Psoas muscle (tissue), 8 donors: ENCODE data around the gene SCNN1G. TPM values are rescaled to one million over a fixed set of nuclear protein-coding genes. Genes with fewer than 3 reads are reported as not detected.

Experiments
- ATAC-seq, 4 donors: fragments of 200-7000 bp; cut with Tn5 transposase; one replicate each; pipeline ENCODE4 v1.9.1; 2020; ENCODE audit warnings: moderate library complexity in 3 of 4, mild to moderate bottlenecking in 2 of 4
- DNase-seq, 2 donors: peaks; one replicate each; pipeline ENCODE4 v3.0.0-alpha.2; 2020
- H3K27ac ChIP-seq: fragments of 200-600 bp; one replicate; pipeline ENCODE4 v1.8.0; 2022
- H3K27me3 ChIP-seq, 3 donors: fragments of 200-600 bp in 1 of 3; one replicate each; pipeline versions ENCODE4 v1.6.1 to v1.8.0; 2013 to 2022; ENCODE audit warnings: low read length in 2 of 3, mild to moderate bottlenecking in 2 of 3, moderate library complexity in 1 of 3; ENCODE audit not compliant: insufficient read depth in 3 of 3
- H3K36me3 ChIP-seq, 2 donors: fragments of 200-600 bp in 1 of 2; one replicate each; pipeline versions ENCODE4 v1.6.1 to v1.8.0; 2013 to 2022; ENCODE audit warnings: low read depth in 1 of 2, mild to moderate bottlenecking in 1 of 2, moderate library complexity in 1 of 2; ENCODE audit not compliant: insufficient read depth in 1 of 2
- H3K4me1 ChIP-seq: fragments of 200-600 bp; one replicate; pipeline ENCODE4 v1.8.0; 2022
- H3K4me3 ChIP-seq: fragments of 200-600 bp; one replicate; pipeline ENCODE4 v1.8.0; 2022; ENCODE audit warnings: mild to moderate bottlenecking
- H3K9me3 ChIP-seq: fragments of 200-600 bp; one replicate; pipeline ENCODE4 v1.8.0; 2022
- WGBS, 3 donors: extraction: QIAGEN DNeasy Blood & Tissue Kit; methylation state at CpG; one replicate each; pipeline versions ENCODE4 v1.1.6 to v1.1.7; 2013; 5-methylcytosine and 5-hydroxymethylcytosine counted together
- intact Hi-C, 2 donors: fragments of 100-400 bp; cut with DNase I; formaldehyde crosslinking; loops; one replicate each; pipeline versions ENCODE4 v1.11.0 to v1.14.2; 2022
- polyA plus RNA-seq, 3 donors: library from polyadenylated mRNA; stranded (reverse); fragments of 200-250 nt; gene quantifications; one replicate each; pipeline ENCODE4 v1.2.3, GENCODE V29; 2013
- total RNA-seq, 4 donors: library from RNA; stranded (reverse); fragmentation: NEBNext Ultra II Directional in 2 of 4; extraction: Animal tissue kit (Norgen Biotek cat#: 25700) in 2 of 4; gene quantifications; one replicate each; pipeline versions ENCODE4 v1.2.1 to v1.2.4, GENCODE V29; 2021 to 2023
- TF ChIP-seq, protein P1 (sequence below): fragments of 200-600 bp; IDR thresholded peaks from one replicate; pipeline ENCODE4 v1.8.0; 2022; ENCODE audit warnings: antibody characterized with exemption
- donor health status: healthy with polysubstance abuse.
- donor health status: DM: no; HTN: no; CAD: no; lungs with moderate emphysema.
- donor health status: Bipolar disorder and iron deficiency.
- donor health status: healthy.
- donor health status: DM: yes; HTN: yes; CAD: no.
- donor health status: DM: no; HTN: no; CAD: no.
- donor health status: DM: no; HTN: no; CAD: no.
- donor health status: DM: yes; HTN: yes; CAD: no.

The SCNN1G gene
- total and polyA plus RNA-seq, 7 donors = 0.01 to 0.08 TPM; not detected in 5

DNA sequence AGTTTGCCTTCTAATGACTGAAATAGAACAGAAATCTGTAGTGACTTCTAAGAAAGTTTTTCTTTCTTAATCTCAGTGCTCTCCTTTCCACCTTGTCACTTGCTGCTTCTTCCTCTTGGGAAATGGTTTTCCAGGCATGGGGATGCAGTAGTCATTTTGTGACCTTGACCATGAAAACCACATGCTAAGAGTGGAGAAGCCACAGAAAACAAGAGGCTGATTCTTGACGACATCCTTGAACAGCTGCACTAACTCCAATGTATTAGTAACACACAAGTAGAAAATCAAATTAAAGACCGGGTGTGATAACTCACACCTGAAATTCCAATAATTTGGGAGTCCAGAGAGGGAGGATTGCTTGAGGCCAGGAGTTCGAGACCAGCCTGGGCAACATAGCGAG is 17.8 kb upstream of the SCNN1G start:
- peaks cover 0 to 18% (median 0%) of the 10 kb centered on the region in 3 donors for H3K27me3 ChIP-seq
- ATAC-seq = no peak
- H3K27ac ChIP-seq = no peak overlapping the region
- DNase-seq = no peak
- H3K36me3 ChIP-seq = no peaks in the 10 kb centered on the region
- no peaks in the 10 kb centered on the region for H3K9me3 ChIP-seq
- TF ChIP-seq, protein P1, sequence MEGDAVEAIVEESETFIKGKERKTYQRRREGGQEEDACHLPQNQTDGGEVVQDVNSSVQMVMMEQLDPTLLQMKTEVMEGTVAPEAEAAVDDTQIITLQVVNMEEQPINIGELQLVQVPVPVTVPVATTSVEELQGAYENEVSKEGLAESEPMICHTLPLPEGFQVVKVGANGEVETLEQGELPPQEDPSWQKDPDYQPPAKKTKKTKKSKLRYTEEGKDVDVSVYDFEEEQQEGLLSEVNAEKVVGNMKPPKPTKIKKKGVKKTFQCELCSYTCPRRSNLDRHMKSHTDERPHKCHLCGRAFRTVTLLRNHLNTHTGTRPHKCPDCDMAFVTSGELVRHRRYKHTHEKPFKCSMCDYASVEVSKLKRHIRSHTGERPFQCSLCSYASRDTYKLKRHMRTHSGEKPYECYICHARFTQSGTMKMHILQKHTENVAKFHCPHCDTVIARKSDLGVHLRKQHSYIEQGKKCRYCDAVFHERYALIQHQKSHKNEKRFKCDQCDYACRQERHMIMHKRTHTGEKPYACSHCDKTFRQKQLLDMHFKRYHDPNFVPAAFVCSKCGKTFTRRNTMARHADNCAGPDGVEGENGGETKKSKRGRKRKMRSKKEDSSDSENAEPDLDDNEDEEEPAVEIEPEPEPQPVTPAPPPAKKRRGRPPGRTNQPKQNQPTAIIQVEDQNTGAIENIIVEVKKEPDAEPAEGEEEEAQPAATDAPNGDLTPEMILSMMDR = no peak
- intact Hi-C loops = no loop called here
- no peak overlapping the region for H3K4me3 ChIP-seq
- no peaks in the 10 kb centered on the region for H3K4me1 ChIP-seq
- WGBS, 3 donors = 71 to 85% (median 72%) methylated on average over 4 of the region's 4 CpGs

DNA sequence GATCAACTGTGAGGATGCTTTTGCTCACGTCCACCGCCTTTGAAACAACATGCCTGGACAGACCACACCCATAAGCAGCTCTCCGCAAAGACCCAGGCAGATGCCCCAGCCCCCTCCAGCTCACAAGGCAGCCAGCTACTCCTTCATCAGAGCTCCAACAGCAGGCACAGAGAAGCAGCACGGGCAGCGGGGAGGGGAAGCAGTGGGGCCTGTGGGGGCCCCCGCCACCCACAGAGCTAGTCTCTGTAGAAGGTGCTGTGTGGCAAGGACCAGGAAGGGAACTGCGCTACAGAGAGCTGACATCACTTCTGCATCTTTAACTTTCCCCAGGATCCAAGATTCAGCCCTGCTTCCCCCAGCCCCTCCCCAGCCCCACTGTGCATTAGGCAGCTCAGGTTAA is 10.0 kb upstream of the SCNN1G start:
- H3K27ac ChIP-seq = no peak overlapping the region

DNA sequence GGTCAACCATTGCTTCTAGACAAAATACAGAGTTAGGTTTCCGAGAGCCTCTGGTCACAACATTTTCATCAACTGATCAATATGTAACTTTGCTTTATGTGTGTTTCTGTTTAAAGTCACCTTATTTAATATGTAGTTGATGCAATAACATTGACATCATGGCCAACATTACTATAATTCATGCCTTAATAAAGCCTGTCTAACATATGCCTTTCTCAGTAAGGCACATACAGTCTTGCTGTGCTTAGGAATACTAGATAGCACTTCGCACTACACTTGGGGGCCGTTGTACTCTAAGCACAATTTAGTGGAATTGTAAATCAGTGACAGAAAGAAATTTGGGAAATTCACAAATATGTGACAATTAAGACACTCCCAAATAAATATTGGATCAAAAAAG is 9.6 kb upstream of the SCNN1G start:
- H3K9me3 ChIP-seq = no peaks in the 10 kb centered on the region
- WGBS, 3 donors = 82 to 91% (median 89%) methylated on average over 3 of the region's 3 CpGs
- H3K27me3 ChIP-seq = peaks cover 0 to 10% (median 4%) of the 10 kb centered on the region in 3 donors
- H3K36me3 ChIP-seq = no peaks in the 10 kb centered on the region
- intact Hi-C loops = no loop called here
- TF ChIP-seq, protein P1 = no peak
- DNase-seq (no peak), ATAC-seq (no peak)
- no peak overlapping the region for H3K4me3 ChIP-seq
- no peak overlapping the region for H3K27ac ChIP-seq
- no peaks in the 10 kb centered on the region for H3K4me1 ChIP-seq

More for the DNA sequence above, 10.0 kb upstream of the SCNN1G start:
- Histone ChIP-seq H3K9me3 (no peaks in the 10 kb centered on the region), H3K27me3 (peaks cover 0 to 14% (median 4%) of the 10 kb centered on the region in 3 donors), H3K36me3 (no peaks in the 10 kb centered on the region), H3K4me1 (no peaks in the 10 kb centered on the region), H3K4me3 (no peak overlapping the region)
- intact Hi-C loops = no loop called here
- TF ChIP-seq, protein P1 = no peak
- WGBS, 3 donors = 39 to 60% (median 54%) methylated on average over 7 of the region's 7 CpGs
- ATAC-seq = no peak
- DNase-seq = no peak

DNA sequence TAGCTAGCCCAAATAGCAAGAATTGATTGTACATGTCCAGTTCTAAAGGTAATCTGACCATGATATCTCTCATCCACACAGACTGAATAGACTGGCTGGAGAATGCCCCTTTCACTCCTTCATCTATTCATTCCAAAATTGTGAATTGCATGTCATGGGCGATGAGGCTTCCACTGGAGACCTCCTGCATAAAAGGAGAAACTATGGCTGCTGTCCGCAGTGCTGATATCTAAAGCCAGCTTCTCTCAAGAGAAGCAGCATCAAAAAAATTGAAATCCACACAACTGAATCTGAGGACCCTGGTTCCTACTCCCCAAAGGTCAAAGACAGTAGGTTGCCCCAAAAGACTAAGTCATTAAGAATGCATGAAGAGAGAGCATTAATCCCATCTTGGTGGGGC is 7.9 kb upstream of the SCNN1G start:
- H3K27ac ChIP-seq = no peak overlapping the region
- TF ChIP-seq, protein P1 = no peak
- intact Hi-C loops = no loop called here
- peaks cover 0 to 14% (median 4%) of the 10 kb centered on the region in 3 donors for H3K27me3 ChIP-seq
- H3K4me3 ChIP-seq = no peak overlapping the region
- no peaks in the 10 kb centered on the region for H3K36me3 ChIP-seq
- no peaks in the 10 kb centered on the region for H3K9me3 ChIP-seq
- H3K4me1 ChIP-seq = no peaks in the 10 kb centered on the region
- no peak for DNase-seq
- WGBS, 3 donors = 32 to 55% (median 35%) methylated on average over 2 of the region's 2 CpGs
- no peak for ATAC-seq

DNA sequence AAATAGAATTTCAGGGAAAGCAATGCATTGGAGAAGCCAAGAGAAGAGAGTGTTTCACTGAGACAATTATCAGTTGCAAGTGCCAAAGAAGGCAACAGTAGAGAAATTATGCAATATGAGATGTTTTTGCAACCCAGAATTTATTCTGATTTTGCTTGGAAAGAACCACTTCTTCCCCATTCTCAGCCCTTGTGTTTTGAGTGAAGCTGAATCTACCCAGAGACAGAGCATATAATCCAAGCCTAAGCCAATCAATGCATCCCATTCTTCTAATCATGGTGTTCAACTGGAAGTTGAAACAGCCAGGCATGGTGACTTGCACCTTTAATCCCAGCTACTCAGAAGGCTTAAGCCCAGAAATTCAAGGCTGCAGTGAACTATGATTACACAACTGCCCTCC is 6.9 kb upstream of the SCNN1G start:
- no peak for ATAC-seq
- Histone ChIP-seq H3K27me3 (peaks cover 0 to 23% (median 4%) of the 10 kb centered on the region in 3 donors), H3K4me3 (no peak overlapping the region), H3K36me3 (no peaks in the 10 kb centered on the region), H3K4me1 (no peaks in the 10 kb centered on the region), H3K27ac (no peak overlapping the region), H3K9me3 (no peaks in the 10 kb centered on the region)
- TF ChIP-seq, protein P1 = no peak
- intact Hi-C loops = no loop called here
- DNase-seq = no peak
